Endodermal cell (in vitro differentiated cells): ENCODE results near the gene NUDT16L1. TPM values are rescaled to one million over a fixed set of nuclear protein-coding genes. Genes with fewer than 3 reads are reported as not detected.

ENCODE experiments used
- DNase-seq: peaks from one replicate; pipeline ENCODE4 v3.0.0-alpha.2; 2017
- H3K27ac ChIP-seq: 2 replicates; pipeline ENCODE4 v1.5.1; 2013; ENCODE audit warnings: mild to moderate bottlenecking, low read depth, low read length, moderate library complexity
- H3K27me3 ChIP-seq: 2 replicates; pipeline ENCODE4 v1.6.1; 2013; ENCODE audit warnings: mild to moderate bottlenecking, low read length, moderate library complexity; ENCODE audit not compliant: insufficient read depth, control insufficient read depth, poor library complexity, severe bottlenecking
- H3K36me3 ChIP-seq: 2 replicates; pipeline ENCODE4 v1.7.0; 2013; ENCODE audit warnings: mild to moderate bottlenecking, low read length, moderate library complexity; ENCODE audit not compliant: control insufficient read depth, insufficient read depth
- H3K4me1 ChIP-seq: one replicate; pipeline ENCODE4 v1.7.0; 2013; ENCODE audit warnings: low read length; ENCODE audit not compliant: control insufficient read depth, insufficient read depth
- H3K4me3 ChIP-seq: 2 replicates; pipeline ENCODE4 v1.5.1; 2013; ENCODE audit warnings: mild to moderate bottlenecking, low read length, moderate library complexity
- H3K9ac ChIP-seq: 2 replicates; pipeline ENCODE4 v1.6.1; 2013; ENCODE audit warnings: mild to moderate bottlenecking, low read length, moderate library complexity; ENCODE audit not compliant: poor library complexity, severe bottlenecking; ENCODE audit errors: extremely low read depth
- H3K9me3 ChIP-seq: 2 replicates; pipeline ENCODE4 v1.6.1; 2013; ENCODE audit warnings: mild to moderate bottlenecking, low read length, moderate library complexity; ENCODE audit not compliant: control insufficient read depth
- H3K27ac Mint-ChIP-seq: 2 replicates; pipeline ENCODE4 v1.8.0; 2020; ENCODE audit warnings: mixed read lengths
- H3K27me3 Mint-ChIP-seq: 2 replicates; pipeline ENCODE4 v1.8.0; 2021; ENCODE audit warnings: mild to moderate bottlenecking, mixed read lengths; ENCODE audit not compliant: insufficient read depth
- H3K36me3 Mint-ChIP-seq: 2 replicates; pipeline ENCODE4 v1.8.0; 2020; ENCODE audit warnings: low read depth, mixed read lengths
- H3K4me1 Mint-ChIP-seq: 2 replicates; pipeline ENCODE4 v1.8.0; 2020; ENCODE audit warnings: mixed read lengths
- H3K4me3 Mint-ChIP-seq: 2 replicates; pipeline ENCODE4 v1.8.0; 2020; ENCODE audit warnings: mild to moderate bottlenecking, moderate library complexity, mixed read lengths
- H3K9me3 Mint-ChIP-seq: 2 replicates; pipeline ENCODE4 v1.8.0; 2020; ENCODE audit warnings: mild to moderate bottlenecking, mixed read lengths
- WGBS, 2 experiments: methylation state at CpG; one replicate each; pipeline versions ENCODE4 v1.1.5 to v1.1.7; 2013; ENCODE audit warnings: missing lambda C conversion rate in 2 of 2, mixed read lengths in 1 of 2; ENCODE audit not compliant: insufficient coverage in 1 of 2, insufficient read length in 1 of 2; 5-methylcytosine and 5-hydroxymethylcytosine counted together
- total RNA-seq, 2 donors: library from RNA; stranded (reverse); fragmentation: NEBNext Ultra II Directional in 1 of 2; extraction: Animal tissue kit (Norgen Biotek cat#: 25700) in 1 of 2; gene quantifications; 2 replicates in 1 of 2; 3 replicates in 1 of 2; pipeline ENCODE4 v1.2.1, GENCODE V29; 2021
- TF ChIP-seq, protein P1 (sequence below): fragments of 200-600 bp; sonication (generic); conservative IDR thresholded peaks from 2 replicates; pipeline ENCODE4 v1.5.0; 2021; ENCODE audit warnings: antibody characterized with exemption, mild to moderate bottlenecking

Gene NUDT16L1
- total RNA-seq, 2 donors from 2014 or later = 38.6 to 40.7 TPM

DNA sequence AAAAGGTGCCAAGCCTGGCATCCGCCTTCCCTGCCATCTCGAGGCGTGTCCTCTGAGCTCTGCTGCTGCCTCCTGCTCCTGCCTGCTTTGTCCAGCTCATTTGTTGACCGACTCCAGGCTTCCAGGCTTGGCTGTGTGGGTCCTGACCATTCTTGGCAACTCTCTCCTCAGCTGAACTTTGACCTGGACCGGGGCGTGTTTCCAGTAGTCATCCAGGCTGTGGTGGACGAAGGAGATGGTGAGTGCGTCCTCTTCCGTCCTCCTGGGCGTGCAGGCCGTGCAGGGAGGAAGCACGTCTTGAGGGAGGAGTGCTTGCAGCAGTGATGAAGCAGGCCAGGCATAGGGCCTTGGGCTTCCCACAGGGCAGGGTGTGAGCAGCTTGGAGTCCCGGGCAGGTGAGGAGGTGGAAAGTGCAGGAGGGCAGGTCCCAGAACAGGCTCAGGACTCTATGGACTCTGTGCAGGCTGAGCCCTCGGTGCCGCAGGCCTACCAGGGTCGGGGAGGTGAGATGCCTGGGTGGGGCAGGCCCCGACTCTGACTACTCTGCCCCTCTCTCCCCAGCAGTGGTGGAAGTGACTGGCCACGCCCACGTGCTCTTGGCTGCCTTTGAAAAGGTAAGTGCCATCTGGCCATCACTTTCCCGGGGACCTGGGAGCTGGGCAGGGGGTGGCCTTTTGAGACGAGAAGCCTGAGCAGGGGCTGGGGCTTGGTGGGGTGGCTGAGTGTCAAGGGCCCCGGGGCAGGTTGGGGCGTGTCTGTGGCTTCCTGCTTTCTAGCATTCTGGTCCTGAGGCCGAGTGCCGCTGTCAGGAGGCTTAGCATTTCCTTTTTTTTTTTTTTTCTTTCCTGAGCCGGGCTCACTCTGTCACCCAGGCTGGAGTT is 28.6 kb upstream of the NUDT16L1 start:
- H3K9ac ChIP-seq = no peak overlapping the region
- TF ChIP-seq, protein P1, sequence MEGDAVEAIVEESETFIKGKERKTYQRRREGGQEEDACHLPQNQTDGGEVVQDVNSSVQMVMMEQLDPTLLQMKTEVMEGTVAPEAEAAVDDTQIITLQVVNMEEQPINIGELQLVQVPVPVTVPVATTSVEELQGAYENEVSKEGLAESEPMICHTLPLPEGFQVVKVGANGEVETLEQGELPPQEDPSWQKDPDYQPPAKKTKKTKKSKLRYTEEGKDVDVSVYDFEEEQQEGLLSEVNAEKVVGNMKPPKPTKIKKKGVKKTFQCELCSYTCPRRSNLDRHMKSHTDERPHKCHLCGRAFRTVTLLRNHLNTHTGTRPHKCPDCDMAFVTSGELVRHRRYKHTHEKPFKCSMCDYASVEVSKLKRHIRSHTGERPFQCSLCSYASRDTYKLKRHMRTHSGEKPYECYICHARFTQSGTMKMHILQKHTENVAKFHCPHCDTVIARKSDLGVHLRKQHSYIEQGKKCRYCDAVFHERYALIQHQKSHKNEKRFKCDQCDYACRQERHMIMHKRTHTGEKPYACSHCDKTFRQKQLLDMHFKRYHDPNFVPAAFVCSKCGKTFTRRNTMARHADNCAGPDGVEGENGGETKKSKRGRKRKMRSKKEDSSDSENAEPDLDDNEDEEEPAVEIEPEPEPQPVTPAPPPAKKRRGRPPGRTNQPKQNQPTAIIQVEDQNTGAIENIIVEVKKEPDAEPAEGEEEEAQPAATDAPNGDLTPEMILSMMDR = no peak

DNA sequence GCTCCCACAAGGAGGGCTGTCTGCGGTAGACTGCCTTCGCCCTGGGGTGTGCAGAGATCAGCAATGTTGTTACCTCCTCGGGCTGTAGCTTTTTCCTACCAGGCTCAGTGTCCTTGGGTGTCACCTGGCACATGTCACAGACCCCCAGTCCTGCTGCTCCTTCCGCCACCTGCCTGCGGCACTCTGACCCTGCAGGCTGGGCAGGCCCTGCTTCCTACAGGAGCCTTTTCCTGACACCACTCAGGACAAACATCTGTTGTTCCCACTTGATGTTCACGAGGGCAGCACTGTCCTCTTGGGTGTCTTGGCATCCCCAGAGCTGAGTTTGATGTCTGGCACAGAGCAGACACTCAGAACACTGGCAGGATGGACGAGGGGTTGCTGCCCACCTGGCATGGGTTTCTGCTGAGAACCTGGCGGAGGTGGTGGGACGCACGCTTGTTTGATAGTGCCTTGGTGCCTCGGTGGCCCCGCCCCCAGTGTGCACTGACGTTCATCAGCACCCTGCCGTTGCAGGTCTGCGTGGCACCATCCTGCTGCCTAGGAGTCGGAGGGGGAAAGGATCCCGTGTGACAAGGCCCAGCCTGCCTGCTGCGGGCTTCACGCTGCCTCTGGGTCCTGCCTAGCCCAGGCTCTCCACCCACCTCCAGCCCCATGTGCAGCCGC is 26.7 kb upstream of the NUDT16L1 start:
- H3K36me3 Mint-ChIP-seq = peaks cover 37% of the 10 kb centered on the region
- Histone ChIP-seq H3K9me3 (no peaks in the 10 kb centered on the region), H3K27ac (no peak overlapping the region), H3K9ac (no peak overlapping the region), H3K36me3 (peaks cover 55% of the 10 kb centered on the region), H3K4me3 (no peak overlapping the region), H3K27me3 (no peaks in the 10 kb centered on the region), H3K4me1 (no peaks in the 10 kb centered on the region)
- DNase-seq = no peak
- TF ChIP-seq, protein P1 = peak; percentile 46
- H3K4me3 Mint-ChIP-seq = no peak overlapping the region
- 94 to 95% methylated on average over 20 of the region's 20 CpGs for WGBS, 2 experiments
- no peaks in the 10 kb centered on the region for H3K9me3 Mint-ChIP-seq
- peaks cover 9% of the 10 kb centered on the region for H3K4me1 Mint-ChIP-seq
- no peaks in the 10 kb centered on the region for H3K27me3 Mint-ChIP-seq
- no peak overlapping the region for H3K27ac Mint-ChIP-seq

More for the DNA sequence above, 28.6 kb upstream of the NUDT16L1 start:
- H3K27me3 Mint-ChIP-seq = no peaks in the 10 kb centered on the region
- peaks cover 53% of the 10 kb centered on the region for H3K36me3 ChIP-seq
- no peaks in the 10 kb centered on the region for H3K4me1 ChIP-seq
- no peaks in the 10 kb centered on the region for H3K9me3 Mint-ChIP-seq
- H3K4me3 ChIP-seq = no peak overlapping the region
- no peaks in the 10 kb centered on the region for H3K9me3 ChIP-seq
- H3K27ac ChIP-seq = no peak overlapping the region
- DNase-seq = no peak
- H3K27me3 ChIP-seq = no peaks in the 10 kb centered on the region
- peaks cover 9% of the 10 kb centered on the region for H3K4me1 Mint-ChIP-seq
- H3K27ac Mint-ChIP-seq = peak overlapping the region; percentile 60
- H3K4me3 Mint-ChIP-seq = no peak overlapping the region
- H3K36me3 Mint-ChIP-seq = peaks cover 24% of the 10 kb centered on the region
- 91 to 94% methylated on average over 19 to 26 of the region's 26 CpGs for WGBS, 2 experiments

DNA sequence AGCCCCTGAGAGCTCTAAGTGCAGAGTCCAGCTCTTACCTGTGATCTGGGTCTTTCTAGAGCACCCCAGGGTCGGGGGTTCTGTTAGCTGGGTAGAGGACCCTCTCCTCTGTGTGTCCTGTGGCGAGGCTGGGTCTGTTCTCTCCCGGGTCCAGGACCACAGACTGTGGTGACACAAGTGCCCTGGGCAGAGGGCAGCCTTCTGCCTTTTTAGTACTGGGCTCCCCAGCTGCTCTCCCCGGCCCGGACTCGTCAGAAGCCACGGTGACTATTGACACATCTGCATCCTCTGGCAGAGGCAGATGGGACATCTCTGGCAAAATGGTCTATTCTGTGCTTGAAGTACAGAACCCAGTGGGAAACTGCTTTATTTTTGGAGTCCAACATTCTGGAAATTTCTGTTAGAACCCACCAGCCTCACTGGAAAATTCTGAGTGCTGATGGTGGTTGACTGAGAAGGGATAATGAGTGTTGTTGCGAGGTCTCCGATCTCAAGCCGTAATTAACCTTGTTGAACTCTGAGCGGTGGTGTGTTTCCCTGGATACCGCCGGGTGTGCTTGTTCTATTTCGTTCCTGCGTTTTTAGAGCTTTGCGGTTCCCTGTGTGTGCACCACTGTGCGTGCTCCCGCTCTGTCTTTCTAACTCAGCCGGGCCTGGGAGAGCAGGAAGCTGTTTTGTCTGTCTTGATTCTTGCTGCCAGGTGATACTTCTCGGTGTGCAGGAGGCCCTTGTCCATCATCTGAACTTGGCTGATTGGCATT is 26.0 kb upstream of the NUDT16L1 start:
- H3K27ac ChIP-seq = peak overlapping the region; percentile 53
- no peaks in the 10 kb centered on the region for H3K4me1 ChIP-seq
- Mint-ChIP-seq H3K4me1 (peaks cover 9% of the 10 kb centered on the region), H3K27ac (no peak overlapping the region), H3K27me3 (no peaks in the 10 kb centered on the region), H3K4me3 (no peak overlapping the region), H3K36me3 (peaks cover 42% of the 10 kb centered on the region), H3K9me3 (no peaks in the 10 kb centered on the region)
- no peaks in the 10 kb centered on the region for H3K9me3 ChIP-seq
- TF ChIP-seq, protein P1 = no peak
- no peaks in the 10 kb centered on the region for H3K27me3 ChIP-seq
- DNase-seq = no peak
- H3K9ac ChIP-seq = no peak overlapping the region
- no peak overlapping the region for H3K4me3 ChIP-seq
- WGBS, 2 experiments = 94 to 96% methylated on average over 20 of the region's 20 CpGs
- H3K36me3 ChIP-seq = peaks cover 57% of the 10 kb centered on the region
